IPS-20b (cell line): ENCODE data around the gene PRUNE2.

Experiments
- H3K27ac ChIP-seq: one replicate; pipeline ENCODE4 v1.5.1; 2013; ENCODE audit warnings: low read length
- H3K27me3 ChIP-seq: 2 replicates; pipeline ENCODE4 v1.6.1; 2013; ENCODE audit warnings: mild to moderate bottlenecking, low read length, inconsistent platforms; ENCODE audit not compliant: insufficient read depth
- H3K36me3 ChIP-seq: 2 replicates; pipeline ENCODE4 v1.6.1; 2013; ENCODE audit warnings: low read depth, mild to moderate bottlenecking, inconsistent platforms, low read length, moderate library complexity; ENCODE audit not compliant: insufficient read depth
- H3K4me1 ChIP-seq: 2 replicates; pipeline ENCODE4 v1.6.1; 2013; ENCODE audit warnings: mild to moderate bottlenecking, control low read depth, inconsistent platforms, low read length, moderate library complexity; ENCODE audit not compliant: insufficient read depth
- H3K4me3 ChIP-seq: 2 replicates; pipeline ENCODE4 v1.5.1; 2013; ENCODE audit warnings: mild to moderate bottlenecking, low read length, inconsistent platforms
- H3K9ac ChIP-seq: 2 replicates; pipeline ENCODE4 v1.6.1; 2013; ENCODE audit warnings: low read depth, mild to moderate bottlenecking, inconsistent platforms, low read length, moderate library complexity
- H3K9me3 ChIP-seq: 2 replicates; pipeline ENCODE4 v1.6.1; 2013; ENCODE audit warnings: mild to moderate bottlenecking, low read depth, low read length, inconsistent platforms; ENCODE audit not compliant: insufficient read depth

The PRUNE2 gene

DNA sequence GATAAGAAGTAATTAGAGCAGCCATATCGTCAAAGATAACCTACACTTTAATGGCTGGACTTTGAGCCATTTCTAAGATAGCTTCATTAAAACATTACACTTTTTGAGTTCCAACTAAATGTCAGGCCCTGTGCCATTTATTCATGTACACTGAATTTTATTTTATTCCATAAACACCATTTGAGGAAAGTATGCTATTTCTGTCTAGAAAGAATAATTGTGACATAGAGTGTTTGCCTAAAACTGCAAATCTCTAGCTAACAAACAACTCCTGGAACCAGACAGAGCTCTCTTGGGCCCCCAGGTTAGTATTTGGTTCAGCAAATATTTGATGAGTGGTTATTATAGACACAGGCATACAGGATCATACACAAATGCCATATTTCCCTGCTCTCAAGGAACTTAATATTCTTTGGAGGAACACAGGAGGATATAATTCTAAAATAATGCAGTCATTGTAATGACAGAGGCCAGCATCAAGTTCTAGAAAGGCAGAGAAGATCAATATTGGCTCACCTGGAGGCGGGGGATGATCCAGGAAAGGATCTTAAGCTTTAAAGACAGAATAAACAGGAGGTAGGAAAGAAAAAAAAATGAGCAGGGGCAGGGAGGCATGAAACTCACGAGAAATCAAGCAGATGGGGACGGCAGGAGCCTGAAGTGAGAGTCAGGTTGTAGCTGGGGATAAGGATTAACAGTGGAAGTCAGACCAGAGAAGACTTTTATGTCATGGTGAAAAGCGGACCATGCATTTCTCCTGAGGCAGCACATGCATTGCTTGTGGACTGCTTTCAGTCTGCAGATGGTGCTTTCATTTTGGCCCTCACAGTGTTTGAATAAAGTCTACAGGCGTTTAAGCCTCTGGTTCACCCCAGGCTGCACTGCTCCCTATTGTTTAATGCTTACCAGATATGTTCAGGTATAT is 319.3 kb downstream of the PRUNE2 start:
- H3K27ac ChIP-seq = no peak overlapping the region
- no peak overlapping the region for H3K4me3 ChIP-seq
- H3K4me1 ChIP-seq = no peaks in the 10 kb centered on the region; the same call in 1 of the 2 replicates
- H3K27me3 ChIP-seq = no peaks in the 10 kb centered on the region; the same call in 1 of the 2 replicates
- no peaks in the 10 kb centered on the region for H3K36me3 ChIP-seq
- no peak overlapping the region for H3K9ac ChIP-seq
- no peaks in the 10 kb centered on the region for H3K9me3 ChIP-seq

DNA sequence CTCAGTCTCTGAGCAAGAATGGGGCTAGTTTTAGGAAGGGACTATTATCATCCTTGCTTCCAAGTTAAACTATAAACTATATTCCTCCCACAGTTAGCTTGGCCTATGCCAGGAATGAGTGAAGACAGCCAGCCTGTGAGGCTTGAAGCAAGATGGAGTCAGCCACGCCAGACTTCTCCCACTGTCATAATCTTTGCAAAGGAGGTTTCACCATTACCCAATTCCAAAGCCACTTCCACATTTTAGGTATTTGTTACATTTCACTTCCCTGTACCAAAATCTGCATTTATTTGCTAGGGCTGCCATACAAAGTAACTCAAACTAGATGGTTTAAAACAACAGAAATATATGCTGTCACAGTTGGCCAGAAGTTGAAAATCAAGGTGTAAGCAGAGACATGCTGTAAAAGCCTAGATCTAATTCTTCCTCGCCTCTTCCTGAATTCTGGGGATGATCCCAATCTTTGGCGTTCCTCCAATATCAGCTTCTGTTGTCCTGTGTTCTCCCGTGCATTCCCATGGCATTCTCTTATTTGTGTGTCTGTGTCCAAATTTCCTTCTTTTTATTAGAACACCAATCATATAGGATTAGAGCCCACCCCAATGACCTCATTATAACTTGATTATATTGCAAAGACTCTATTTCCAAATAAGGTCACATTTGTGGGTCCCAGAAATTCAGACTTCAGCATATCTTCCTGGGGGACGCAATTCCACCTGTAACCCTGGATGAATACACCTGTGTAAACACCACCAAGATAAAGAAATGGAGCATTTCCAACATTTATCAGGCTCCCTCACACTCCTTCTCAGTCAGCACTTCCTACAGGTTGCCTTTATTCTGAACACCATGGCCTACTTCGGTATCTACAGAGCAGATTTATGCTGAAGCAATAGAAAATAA is 320.2 kb downstream of the PRUNE2 start:
- H3K27ac ChIP-seq = no peak overlapping the region
- H3K36me3 ChIP-seq = no peaks in the 10 kb centered on the region
- no peaks in the 10 kb centered on the region for H3K9me3 ChIP-seq
- H3K4me1 ChIP-seq = no peaks in the 10 kb centered on the region
- H3K27me3 ChIP-seq = no peaks in the 10 kb centered on the region
- no peak overlapping the region for H3K4me3 ChIP-seq
- no peak overlapping the region for H3K9ac ChIP-seq

DNA sequence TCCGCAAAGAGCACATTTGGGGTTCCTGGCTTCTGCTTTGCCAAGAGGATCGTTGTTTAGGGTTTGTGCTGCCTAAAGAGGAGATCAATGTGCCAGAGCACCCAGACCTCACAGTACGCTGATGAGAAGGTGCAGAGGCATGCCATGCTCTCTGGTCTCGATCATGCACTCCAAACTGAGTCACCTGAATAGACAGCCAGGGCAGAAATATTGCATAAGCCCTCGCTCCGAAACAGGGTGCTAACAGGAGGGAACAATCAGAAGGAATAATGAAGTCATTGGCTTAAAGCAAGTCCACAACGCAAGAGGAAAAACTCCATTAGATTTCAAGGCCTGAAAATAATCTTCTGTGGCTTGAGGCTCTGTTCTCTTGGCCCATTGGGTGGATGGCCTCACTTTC is 322.7 kb downstream of the PRUNE2 start:
- Histone ChIP-seq H3K9me3 (no peaks in the 10 kb centered on the region), H3K27me3 (no peaks in the 10 kb centered on the region), H3K9ac (no peak overlapping the region), H3K4me1 (no peaks in the 10 kb centered on the region), H3K27ac (no peak overlapping the region), H3K4me3 (no peak overlapping the region), H3K36me3 (no peaks in the 10 kb centered on the region)

DNA sequence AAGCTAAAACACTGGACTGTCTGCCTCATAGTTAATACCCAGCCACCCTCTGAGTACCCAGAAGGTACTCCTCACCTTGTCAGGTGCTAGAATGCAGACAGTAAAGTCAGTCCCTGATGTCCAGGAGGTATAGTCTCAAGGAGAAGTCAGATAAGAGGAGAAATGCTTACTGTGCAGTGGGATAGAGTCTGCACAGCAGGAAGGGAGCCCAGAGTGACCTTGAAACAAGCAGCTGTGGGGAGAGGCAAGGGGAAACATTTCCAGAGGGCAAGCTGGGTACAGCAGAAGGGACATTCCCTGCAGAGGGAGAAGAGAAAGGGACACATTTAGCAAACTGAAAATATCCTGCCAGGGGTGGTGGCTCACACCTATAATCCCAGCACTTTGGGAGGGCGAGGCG is 324.2 kb downstream of the PRUNE2 start:
- Histone ChIP-seq H3K27me3 (no peaks in the 10 kb centered on the region), H3K9me3 (no peaks in the 10 kb centered on the region), H3K4me1 (no peaks in the 10 kb centered on the region), H3K36me3 (no peaks in the 10 kb centered on the region), H3K9ac (no peak overlapping the region), H3K27ac (no peak overlapping the region), H3K4me3 (no peak overlapping the region)

DNA sequence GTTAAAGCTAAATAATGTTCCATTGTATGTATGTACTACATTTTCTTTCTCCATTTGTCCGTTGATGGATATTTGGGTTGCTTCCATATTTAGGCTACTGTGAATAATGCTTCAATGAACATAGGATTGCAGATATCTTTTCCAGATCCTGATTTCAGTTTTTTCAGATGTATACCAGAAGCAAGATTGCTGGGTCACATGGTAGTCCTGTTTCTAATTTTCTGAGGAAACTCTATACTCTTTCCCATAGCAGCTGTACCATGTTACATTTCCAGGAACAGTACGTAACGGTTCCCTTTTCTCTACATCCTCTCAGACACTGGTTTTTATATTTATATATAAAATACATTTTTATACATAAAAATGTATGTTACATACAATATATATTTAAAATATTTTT is 325.1 kb downstream of the PRUNE2 start:
- Histone ChIP-seq H3K27ac (no peak overlapping the region), H3K4me1 (no peaks in the 10 kb centered on the region), H3K9ac (no peak overlapping the region), H3K9me3 (no peaks in the 10 kb centered on the region), H3K4me3 (no peak overlapping the region), H3K27me3 (no peaks in the 10 kb centered on the region), H3K36me3 (no peaks in the 10 kb centered on the region)

DNA sequence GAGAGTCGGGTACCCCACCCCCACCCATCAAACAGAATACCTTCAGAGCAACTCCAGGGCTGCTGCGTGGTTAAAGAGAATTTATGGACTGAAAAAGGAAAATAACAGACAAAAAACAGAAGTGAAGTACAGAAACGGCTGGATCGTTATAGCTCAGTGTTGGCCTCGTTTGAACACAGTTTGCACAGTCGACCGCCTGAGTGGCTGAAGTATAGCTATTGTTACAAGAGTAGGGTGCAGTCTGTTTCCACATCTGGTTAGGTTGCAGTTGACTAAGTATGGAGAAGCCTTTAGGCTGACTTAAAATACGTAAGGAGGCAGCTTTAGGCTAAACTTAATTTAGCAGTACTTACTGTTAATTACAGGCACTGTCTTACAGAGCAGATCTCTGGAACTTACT is 325.7 kb downstream of the PRUNE2 start:
- no peaks in the 10 kb centered on the region for H3K36me3 ChIP-seq
- no peaks in the 10 kb centered on the region for H3K4me1 ChIP-seq
- H3K27me3 ChIP-seq = no peaks in the 10 kb centered on the region
- H3K27ac ChIP-seq = no peak overlapping the region
- no peaks in the 10 kb centered on the region for H3K9me3 ChIP-seq
- no peak overlapping the region for H3K9ac ChIP-seq
- H3K4me3 ChIP-seq = no peak overlapping the region

DNA sequence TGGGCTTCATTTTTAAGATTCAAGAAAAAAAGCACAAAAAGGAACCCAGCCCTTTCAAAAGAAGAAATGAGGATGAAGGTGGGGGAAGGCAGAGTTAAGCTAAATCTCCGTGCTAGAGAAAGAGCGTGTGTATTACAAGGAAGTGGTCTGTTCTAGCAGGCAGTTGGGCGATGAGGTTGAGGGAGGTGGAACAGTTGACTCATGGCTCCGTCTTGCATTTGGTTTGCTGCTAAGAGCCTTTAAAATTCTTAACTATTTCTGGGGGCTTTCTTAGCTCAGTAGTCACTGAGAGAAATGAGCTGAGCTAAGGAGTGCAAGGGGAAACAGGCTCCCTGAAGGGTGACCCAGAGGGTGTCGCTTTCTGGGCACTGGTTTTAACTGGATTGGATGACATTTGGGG is 329.6 kb downstream of the PRUNE2 start:
- Histone ChIP-seq H3K36me3 (no peaks in the 10 kb centered on the region), H3K4me1 (no peaks in the 10 kb centered on the region; the same call in 1 of the 2 replicates), H3K9ac (no peak overlapping the region), H3K27me3 (peaks cover 3% of the 10 kb centered on the region; the same call in 1 of the 2 replicates), H3K9me3 (no peaks in the 10 kb centered on the region), H3K4me3 (no peak overlapping the region), H3K27ac (no peak overlapping the region)

DNA sequence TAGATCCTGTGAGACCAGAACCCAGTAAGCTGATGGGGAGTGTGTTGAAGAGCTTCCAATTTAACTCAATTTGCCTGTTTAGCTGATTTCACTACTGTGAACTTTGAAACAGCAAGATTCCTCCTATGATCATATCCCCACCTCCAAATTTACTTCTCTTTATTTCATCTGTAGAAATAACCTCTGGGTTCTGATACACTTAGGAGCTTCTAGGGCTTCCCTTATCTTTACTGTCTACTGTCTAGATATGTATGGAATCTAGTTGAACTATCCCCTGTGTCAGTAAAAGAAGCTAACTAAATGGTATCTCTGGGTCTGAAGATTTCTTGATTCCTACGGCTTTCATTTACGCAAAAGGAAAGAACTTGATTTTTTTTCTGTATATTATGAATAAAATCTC is 330.2 kb downstream of the PRUNE2 start:
- Histone ChIP-seq H3K4me1 (no peaks in the 10 kb centered on the region; the same call in 1 of the 2 replicates), H3K9ac (no peak overlapping the region), H3K4me3 (no peak overlapping the region), H3K36me3 (no peaks in the 10 kb centered on the region), H3K27ac (no peak overlapping the region), H3K27me3 (peaks cover 3% of the 10 kb centered on the region; the same call in 1 of the 2 replicates), H3K9me3 (no peaks in the 10 kb centered on the region)

DNA sequence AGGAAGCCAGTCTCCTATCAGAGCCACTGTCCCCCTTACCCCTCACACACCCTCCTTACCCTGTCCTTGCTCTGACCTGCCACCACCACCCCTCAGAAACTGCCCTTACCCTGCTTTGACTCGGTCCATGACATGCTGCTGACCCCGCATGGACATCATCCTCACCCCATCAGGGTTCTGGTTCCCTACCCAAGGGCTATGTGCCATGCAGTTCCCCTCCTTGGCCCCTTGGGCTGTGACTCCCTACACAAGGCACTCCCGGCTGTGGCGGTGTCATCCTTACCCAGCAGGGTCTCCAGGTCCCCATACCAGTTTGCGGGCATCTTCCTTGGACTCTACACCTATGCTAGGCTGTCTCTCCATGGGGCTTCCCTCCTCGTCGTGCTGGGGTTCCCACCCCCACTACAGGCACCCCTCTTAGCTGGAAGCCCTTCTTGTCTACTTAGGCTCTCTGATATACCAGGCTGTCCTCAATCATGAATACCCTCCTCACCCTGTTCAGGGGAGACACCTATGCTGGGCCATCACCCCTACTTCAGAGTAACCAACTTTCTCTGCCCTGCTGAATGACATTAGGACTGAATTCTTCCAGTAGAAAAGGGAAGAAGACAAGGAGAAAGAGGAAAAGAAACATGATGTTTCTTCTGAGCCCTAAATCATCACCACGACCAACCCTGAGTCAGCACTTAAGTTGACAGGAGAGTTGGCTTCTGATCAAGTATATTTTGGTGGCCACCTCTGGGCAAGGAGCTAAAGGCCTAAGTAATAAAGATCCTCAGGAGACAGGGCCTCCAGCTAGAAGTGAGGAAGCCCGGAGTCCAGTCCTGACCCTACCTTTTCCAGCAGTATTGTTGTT is 331.8 kb downstream of the PRUNE2 start:
- no peak overlapping the region for H3K4me3 ChIP-seq
- H3K9me3 ChIP-seq = 0 out of 2 replicates have a peak, but pooled peaks cover 3% of the 10 kb centered on the region
- H3K36me3 ChIP-seq = no peaks in the 10 kb centered on the region
- H3K4me1 ChIP-seq = no peaks in the 10 kb centered on the region; the same call in 1 of the 2 replicates
- no peak overlapping the region for H3K27ac ChIP-seq
- H3K9ac ChIP-seq = no peak overlapping the region
- H3K27me3 ChIP-seq = peaks cover 3% of the 10 kb centered on the region; the same call in 1 of the 2 replicates

DNA sequence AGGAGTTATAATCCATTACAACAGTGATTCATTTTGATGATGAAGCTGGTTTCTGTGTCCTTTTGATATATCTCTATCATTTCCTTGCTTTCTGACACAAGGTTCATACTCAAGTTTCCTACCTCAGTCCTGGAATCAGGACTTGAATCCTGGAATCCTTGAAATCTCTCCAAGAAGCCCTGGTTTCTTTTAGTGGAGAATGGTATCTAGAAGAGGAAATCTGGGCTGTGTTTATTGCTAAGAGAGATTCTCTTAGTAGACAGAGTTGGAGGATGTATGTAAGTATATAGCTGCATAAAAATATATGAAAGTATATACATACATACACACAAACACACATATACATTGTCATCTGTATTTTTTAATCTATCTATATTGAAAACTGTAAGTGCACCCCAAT is 332.5 kb downstream of the PRUNE2 start:
- H3K27ac ChIP-seq = no peak overlapping the region

DNA sequence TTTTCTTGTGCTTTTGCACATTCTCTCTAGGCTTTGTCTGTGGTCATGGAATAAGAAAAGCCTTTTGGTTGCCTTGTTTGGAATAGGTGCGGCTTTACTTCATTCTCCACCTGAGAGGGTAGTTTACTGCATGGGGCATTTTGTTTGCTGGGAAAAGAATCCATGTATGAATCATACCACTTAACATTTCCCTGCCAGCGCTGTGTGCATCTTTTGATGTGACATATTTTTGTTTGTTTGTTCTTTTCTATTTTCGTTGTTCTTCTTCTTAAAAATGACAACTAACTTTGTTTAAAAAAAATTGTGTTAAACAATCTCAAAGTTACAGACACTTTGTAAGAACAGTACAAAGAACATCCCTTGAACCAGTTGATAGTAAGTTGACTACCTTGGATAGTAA is 333.8 kb downstream of the PRUNE2 start:
- no peaks in the 10 kb centered on the region for H3K36me3 ChIP-seq
- H3K9me3 ChIP-seq = 0 out of 2 replicates have a peak, but pooled peaks cover 3% of the 10 kb centered on the region
- H3K4me3 ChIP-seq = peak overlapping the region; percentile 42; the same call in 1 of the 2 replicates
- no peaks in the 10 kb centered on the region; the same call in 1 of the 2 replicates for H3K4me1 ChIP-seq
- no peak overlapping the region for H3K27ac ChIP-seq
- no peak overlapping the region for H3K9ac ChIP-seq
- H3K27me3 ChIP-seq = peaks cover 3% of the 10 kb centered on the region; the same call in 1 of the 2 replicates

More for the DNA sequence above, 332.5 kb downstream of the PRUNE2 start:
- H3K4me1 ChIP-seq = no peaks in the 10 kb centered on the region; the same call in 1 of the 2 replicates
- H3K9me3 ChIP-seq = 0 out of 2 replicates have a peak, but pooled peaks cover 3% of the 10 kb centered on the region
- H3K4me3 ChIP-seq = no peak overlapping the region
- peaks cover 3% of the 10 kb centered on the region; the same call in 1 of the 2 replicates for H3K27me3 ChIP-seq
- no peak overlapping the region for H3K9ac ChIP-seq
- H3K36me3 ChIP-seq = no peaks in the 10 kb centered on the region
